K562 treated with DMSO at 1 percent for 4 hours (cell line): Measurements from ENCODE around the gene IQCN. TPM values are rescaled to one million over a fixed set of nuclear protein-coding genes. Genes with fewer than 3 reads are reported as not detected.

ENCODE experiments used
- total RNA-seq: library from RNA; unstranded; fragments of 300-600 nt; gene quantifications from 2 replicates; pipeline ENCODE4 v1.2.3, GENCODE V29; 2022; ENCODE audit not compliant: insufficient read depth

Gene IQCN, protein sequence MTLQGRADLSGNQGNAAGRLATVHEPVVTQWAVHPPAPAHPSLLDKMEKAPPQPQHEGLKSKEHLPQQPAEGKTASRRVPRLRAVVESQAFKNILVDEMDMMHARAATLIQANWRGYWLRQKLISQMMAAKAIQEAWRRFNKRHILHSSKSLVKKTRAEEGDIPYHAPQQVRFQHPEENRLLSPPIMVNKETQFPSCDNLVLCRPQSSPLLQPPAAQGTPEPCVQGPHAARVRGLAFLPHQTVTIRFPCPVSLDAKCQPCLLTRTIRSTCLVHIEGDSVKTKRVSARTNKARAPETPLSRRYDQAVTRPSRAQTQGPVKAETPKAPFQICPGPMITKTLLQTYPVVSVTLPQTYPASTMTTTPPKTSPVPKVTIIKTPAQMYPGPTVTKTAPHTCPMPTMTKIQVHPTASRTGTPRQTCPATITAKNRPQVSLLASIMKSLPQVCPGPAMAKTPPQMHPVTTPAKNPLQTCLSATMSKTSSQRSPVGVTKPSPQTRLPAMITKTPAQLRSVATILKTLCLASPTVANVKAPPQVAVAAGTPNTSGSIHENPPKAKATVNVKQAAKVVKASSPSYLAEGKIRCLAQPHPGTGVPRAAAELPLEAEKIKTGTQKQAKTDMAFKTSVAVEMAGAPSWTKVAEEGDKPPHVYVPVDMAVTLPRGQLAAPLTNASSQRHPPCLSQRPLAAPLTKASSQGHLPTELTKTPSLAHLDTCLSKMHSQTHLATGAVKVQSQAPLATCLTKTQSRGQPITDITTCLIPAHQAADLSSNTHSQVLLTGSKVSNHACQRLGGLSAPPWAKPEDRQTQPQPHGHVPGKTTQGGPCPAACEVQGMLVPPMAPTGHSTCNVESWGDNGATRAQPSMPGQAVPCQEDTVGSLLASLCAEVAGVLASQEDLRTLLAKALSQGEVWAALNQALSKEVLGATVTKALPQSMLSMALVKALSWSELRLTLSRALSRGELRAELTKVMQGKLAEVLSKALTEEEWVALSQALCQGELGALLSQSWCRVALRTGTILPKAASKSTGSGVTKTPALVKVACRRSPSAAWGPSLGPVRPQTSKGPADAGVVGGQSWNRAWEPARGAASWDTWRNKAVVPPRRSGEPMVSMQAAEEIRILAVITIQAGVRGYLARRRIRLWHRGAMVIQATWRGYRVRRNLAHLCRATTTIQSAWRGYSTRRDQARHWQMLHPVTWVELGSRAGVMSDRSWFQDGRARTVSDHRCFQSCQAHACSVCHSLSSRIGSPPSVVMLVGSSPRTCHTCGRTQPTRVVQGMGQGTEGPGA (N-terminal part only)
- 2.2 and 4.1 TPM in 2 replicates for total RNA-seq

DNA sequence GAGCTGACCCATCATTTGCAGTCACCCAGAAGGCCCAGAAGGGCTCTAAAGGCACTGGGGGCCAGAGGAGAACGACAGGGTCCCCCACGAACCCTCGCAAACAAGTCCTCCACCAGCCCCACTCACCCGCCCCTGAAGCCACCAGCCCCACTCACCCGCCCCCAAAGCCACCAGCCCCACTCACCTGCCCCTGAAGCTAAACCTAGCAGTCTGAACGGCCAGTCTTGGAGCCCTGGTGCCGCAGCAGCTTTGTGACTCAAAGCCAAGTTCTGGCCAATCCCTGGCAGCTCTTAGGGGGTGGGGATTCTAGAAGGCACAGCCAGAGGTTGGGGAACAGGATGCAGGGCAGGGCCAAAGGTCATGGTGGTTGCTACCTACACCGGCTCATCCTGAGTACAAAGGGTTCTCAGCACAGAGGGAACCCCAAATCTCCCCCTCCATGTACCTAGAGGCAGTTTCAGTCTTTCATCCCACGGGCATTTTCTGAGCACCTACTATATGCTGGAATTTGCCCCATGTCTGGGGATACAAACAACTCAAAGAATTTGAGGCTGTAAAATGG lies at the start of gene IQCN:
TSS of gene IQCN (minus strand) at position 234 of the 562 bp plus-strand sequence. CDS start 4,974 bp downstream, outside the sequence.

DNA sequence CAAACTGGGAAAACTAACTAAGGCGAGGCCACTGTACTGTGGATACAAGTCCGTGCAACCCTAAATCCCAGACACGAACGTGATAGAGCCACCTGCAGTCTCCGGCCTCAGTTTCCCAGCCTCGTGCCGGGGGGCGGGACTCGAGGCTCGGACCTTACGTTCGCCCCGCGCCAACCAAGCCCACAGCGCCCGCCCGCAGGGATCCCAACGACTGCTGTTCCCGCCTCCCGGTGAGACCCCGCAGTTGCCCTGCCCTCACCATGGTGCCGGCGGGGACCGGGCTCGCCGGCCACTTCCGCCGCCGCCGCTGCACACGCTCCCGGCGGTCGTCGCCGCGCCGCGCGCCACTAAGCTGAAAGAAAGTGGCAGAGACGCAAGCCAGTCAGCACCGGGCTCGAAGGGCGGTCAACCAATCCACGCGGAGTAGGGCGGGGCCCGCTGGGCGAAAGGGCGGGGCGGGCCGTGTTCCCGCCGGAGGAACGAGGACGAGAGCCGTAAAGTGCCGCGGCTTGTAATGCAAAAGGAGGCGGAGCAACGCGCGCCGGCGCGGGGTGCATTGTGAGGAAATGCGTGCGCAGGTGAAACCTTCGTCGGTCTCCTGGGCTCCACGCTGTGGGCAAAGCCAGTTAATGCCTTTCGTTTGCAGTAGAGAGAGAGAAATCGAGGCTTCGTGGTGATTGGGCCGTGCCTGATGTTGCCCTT lies 48.7 kb upstream of the IQCN start, which contains the start of gene LSM4:
TSS of gene LSM4 (minus strand) at position 318 of the 702 bp plus-strand sequence. CDS start at position 262, 56 bp downstream.

DNA sequence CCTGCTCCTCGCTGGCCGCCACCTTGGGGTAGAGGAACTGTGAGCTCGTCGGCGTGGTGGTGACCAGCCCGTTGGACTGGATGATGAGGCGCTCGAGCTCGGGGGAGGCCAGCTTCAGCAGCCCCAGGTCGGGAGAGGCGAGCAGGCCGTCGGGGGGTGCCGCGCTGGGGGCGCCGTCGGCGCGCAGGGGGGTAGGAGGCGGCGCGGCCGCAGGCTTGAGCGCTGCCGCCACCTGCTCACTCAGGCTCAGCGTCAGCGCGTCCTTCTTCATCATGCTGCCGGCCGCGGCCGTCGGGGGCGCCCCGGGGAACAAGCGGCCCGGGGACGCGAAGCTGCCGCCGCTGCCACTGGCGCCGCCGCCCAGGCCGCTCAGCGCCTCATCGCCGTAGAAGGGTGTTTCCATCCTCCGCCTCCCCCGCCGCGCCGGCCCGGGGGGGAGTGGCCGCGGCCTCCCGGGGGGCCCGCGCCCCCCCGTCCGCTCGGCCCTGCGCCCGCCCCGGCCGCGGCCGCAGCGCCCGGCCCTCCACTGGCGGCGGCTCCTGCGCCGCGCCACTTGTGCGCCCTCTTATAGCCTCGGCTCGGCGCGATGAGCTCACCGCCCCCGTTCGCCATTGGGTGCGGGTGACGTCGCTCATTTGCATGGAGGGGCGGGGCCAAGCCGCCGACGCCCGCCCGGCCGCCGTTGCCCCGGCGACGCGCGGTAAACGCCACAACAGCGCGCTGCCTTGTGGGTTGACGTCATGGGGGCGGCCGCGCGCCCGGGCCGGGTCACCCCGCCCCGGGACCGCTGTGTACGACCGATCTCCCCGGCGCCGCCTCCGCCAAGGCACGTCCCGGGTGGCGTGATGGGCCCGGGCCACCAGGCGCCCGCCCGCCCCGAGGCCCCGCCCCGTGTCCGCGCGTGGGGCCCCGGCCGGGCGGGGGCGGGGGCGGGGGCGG lies 7.1 kb upstream of the IQCN start, which contains the start of gene JUND:
TSS of gene JUND (minus strand) at position 541 of the 939 bp plus-strand sequence. CDS start at position 403, 138 bp downstream.

DNA sequence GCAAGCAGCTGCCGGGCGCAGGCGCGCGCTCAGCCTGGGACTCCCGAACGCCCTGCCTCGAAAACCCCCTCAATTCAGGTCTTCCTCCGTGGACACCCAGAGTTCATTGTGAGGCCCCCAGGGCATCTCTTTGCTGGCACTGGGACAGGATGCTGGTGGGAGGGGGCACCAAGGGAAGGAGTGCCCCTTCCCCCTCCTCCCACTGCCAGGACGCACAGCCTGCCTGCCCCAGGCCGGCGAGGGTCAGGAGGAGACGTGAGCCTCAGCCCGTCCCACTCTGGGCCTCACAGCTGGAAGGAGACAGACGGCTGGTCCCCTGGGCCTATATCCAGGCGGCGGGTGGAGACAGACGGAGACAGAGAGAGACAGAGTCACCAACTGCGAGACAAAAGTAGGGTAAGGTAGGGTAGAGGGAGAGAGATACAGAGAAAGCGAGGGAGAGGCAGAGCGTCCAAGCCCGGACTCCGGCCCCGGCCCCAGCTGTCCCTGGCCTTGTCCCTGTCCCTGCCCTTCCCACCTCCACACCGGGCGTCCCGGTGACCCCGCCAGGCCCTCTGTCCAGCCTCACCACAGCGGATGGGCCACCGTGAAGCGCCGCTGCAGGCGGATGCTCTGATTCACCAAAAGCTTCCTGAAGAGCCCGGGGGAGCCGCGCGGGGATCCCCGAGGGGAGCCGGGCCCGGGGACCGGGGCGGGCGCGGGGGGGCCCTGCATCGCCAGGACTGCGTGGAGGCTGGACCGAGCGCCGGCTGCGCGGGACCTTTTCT lies 48.4 kb downstream of the IQCN start, which contains the start of gene PDE4C:
TSS of gene PDE4C (minus strand) at position 737 of the 767 bp plus-strand sequence. CDS start at position 714, 23 bp downstream.

Other genes with a start within 250 kb of the IQCN start
- not detected in 2 replicates for gene IL12RB1, start 187.5 kb downstream of the IQCN start, total RNA-seq
- 10.6 and 11.1 TPM in 2 replicates for gene MAST3, start 176.7 kb downstream of the IQCN start, total RNA-seq
- gene PIK3R2, start 121.3 kb downstream of the IQCN start, total RNA-seq, result 10.9 and 18.2 TPM in 2 replicates
- gene IFI30, start 100.6 kb downstream of the IQCN start, total RNA-seq, result 69.5 and 75.7 TPM in 2 replicates
- 49.2 and 61.0 TPM in 2 replicates for gene MPV17L2, start 81.2 kb downstream of the IQCN start, total RNA-seq
- gene RAB3A, start 70.4 kb downstream of the IQCN start, total RNA-seq, result 1.5 and 4.9 TPM in 2 replicates
- gene PDE4C, start 48.0 kb downstream of the IQCN start, total RNA-seq, result not detected in 2 replicates
- 156 and 226 TPM in 2 replicates for gene JUND, start 7.2 kb upstream of the IQCN start, total RNA-seq
- gene LSM4, start 48.6 kb upstream of the IQCN start, total RNA-seq, result 297 and 319 TPM in 2 replicates
- 17.2 and 26.4 TPM in 2 replicates for gene PGPEP1, start 66.1 kb upstream of the IQCN start, total RNA-seq
- 320 and 331 TPM in 2 replicates for gene GDF15, start 111.7 kb upstream of the IQCN start, total RNA-seq
- gene LRRC25, start 123.2 kb upstream of the IQCN start, total RNA-seq, result 0.41 and 1.0 TPM in 2 replicates
- gene SSBP4, start 144.9 kb upstream of the IQCN start, total RNA-seq, result 102 and 118 TPM in 2 replicates
- 348 and 429 TPM in 2 replicates for gene ISYNA1, start 163.7 kb upstream of the IQCN start, total RNA-seq
- 10.4 and 11.2 TPM in 2 replicates for gene ELL, start 247.6 kb upstream of the IQCN start, total RNA-seq